Mesenchymal stem cell (in vitro differentiated cells and primary cell): ENCODE results near the gene HSDL1.

Experiments
- DNase-seq: peaks from one replicate; pipeline ENCODE4 v3.0.0-alpha.2; 2013
- H2AFZ ChIP-seq: one replicate; pipeline ENCODE4 v1.6.1; 2013; ENCODE audit warnings: low read depth, mild to moderate bottlenecking, control low read depth, inconsistent platforms, low read length, moderate library complexity
- H2AK5ac ChIP-seq: 2 replicates; pipeline ENCODE4 v1.6.1; 2013; ENCODE audit warnings: low read length, moderate library complexity, mild to moderate bottlenecking, inconsistent platforms; ENCODE audit not compliant: severe bottlenecking
- H2BK120ac ChIP-seq: one replicate; pipeline ENCODE4 v1.6.1; 2013; ENCODE audit warnings: low read depth, mild to moderate bottlenecking, inconsistent platforms, low read length, moderate library complexity
- H2BK12ac ChIP-seq, 2 experiments: one replicate each; pipeline ENCODE4 v1.6.1; 2013; ENCODE audit warnings: inconsistent platforms in 2 of 2, low read length in 2 of 2, mild to moderate bottlenecking in 2 of 2, moderate library complexity in 2 of 2, control low read depth in 1 of 2
- H2BK15ac ChIP-seq: one replicate; pipeline ENCODE4 v1.6.1; 2013; ENCODE audit warnings: mild to moderate bottlenecking, low read depth, inconsistent platforms; ENCODE audit not compliant: poor library complexity, severe bottlenecking
- H2BK5ac ChIP-seq: 2 replicates; pipeline ENCODE4 v1.6.1; 2013; ENCODE audit warnings: low read depth, mild to moderate bottlenecking, low read length, control low read depth, inconsistent platforms; ENCODE audit not compliant: poor library complexity, severe bottlenecking
- H3K14ac ChIP-seq, 2 experiments: one replicate each; pipeline ENCODE4 v1.6.1; 2013; ENCODE audit warnings: inconsistent platforms in 2 of 2, low read length in 2 of 2, control low read depth in 1 of 2, mild to moderate bottlenecking in 1 of 2, moderate library complexity in 1 of 2
- H3K18ac ChIP-seq, 2 experiments: one replicate each; pipeline ENCODE4 v1.6.1; 2013; ENCODE audit warnings: inconsistent platforms in 2 of 2, low read length in 2 of 2, control low read depth in 1 of 2, low read depth in 1 of 2, mild to moderate bottlenecking in 1 of 2
- H3K23ac ChIP-seq, 2 experiments: one replicate each; pipeline ENCODE4 v1.6.1; 2013; ENCODE audit warnings: inconsistent platforms in 2 of 2, low read length in 2 of 2, mild to moderate bottlenecking in 2 of 2, moderate library complexity in 2 of 2, control low read depth in 1 of 2
- H3K27ac ChIP-seq: 2 replicates; pipeline ENCODE4 v1.5.1; 2013; ENCODE audit warnings: mild to moderate bottlenecking, moderate library complexity, low read length, control low read depth, inconsistent platforms; ENCODE audit not compliant: poor library complexity, severe bottlenecking
- H3K27me3 ChIP-seq, 2 experiments: 2 replicates each; pipeline versions ENCODE4 v1.6.1 to v1.7.0; 2013; ENCODE audit warnings: low read length in 2 of 2, mild to moderate bottlenecking in 2 of 2, moderate library complexity in 2 of 2, control low read depth in 1 of 2, inconsistent platforms in 1 of 2; ENCODE audit not compliant: control insufficient read depth in 1 of 2, insufficient read depth in 1 of 2
- H3K36me3 ChIP-seq, 2 experiments: 2 replicates each; pipeline versions ENCODE4 v1.6.1 to v1.7.0; 2013; ENCODE audit warnings: low read length in 2 of 2, control low read depth in 1 of 2, inconsistent platforms in 1 of 2, low read depth in 1 of 2, mild to moderate bottlenecking in 1 of 2; ENCODE audit not compliant: insufficient read depth in 2 of 2, control insufficient read depth in 1 of 2
- H3K4ac ChIP-seq, 2 experiments: one replicate each; pipeline ENCODE4 v1.6.1; 2013; ENCODE audit warnings: inconsistent platforms in 2 of 2, low read length in 2 of 2, mild to moderate bottlenecking in 2 of 2, moderate library complexity in 2 of 2, control low read depth in 1 of 2, low read depth in 1 of 2
- H3K4me1 ChIP-seq: 2 replicates; pipeline ENCODE4 v1.6.1; 2013; ENCODE audit warnings: low read depth, low read length, control low read depth; ENCODE audit not compliant: control insufficient read depth, insufficient read depth
- H3K4me2 ChIP-seq: 2 replicates; pipeline ENCODE4 v1.6.1; 2013; ENCODE audit warnings: low read length, mild to moderate bottlenecking, inconsistent platforms; ENCODE audit not compliant: poor library complexity, severe bottlenecking
- H3K4me3 ChIP-seq, 2 experiments: 2 replicates each; pipeline versions ENCODE4 v1.5.1 to v1.7.0; 2013; ENCODE audit warnings: low read length in 2 of 2, mild to moderate bottlenecking in 2 of 2, control low read depth in 1 of 2, low read depth in 1 of 2; ENCODE audit not compliant: insufficient read depth in 1 of 2
- H3K79me1 ChIP-seq: replicated peaks from 2 replicates; pipeline ENCODE4 v1.6.1; 2013; ENCODE audit warnings: mild to moderate bottlenecking, control low read depth, low read length, inconsistent platforms; ENCODE audit not compliant: poor library complexity, severe bottlenecking
- H3K9ac ChIP-seq: 2 replicates; pipeline ENCODE4 v1.7.0; 2013; ENCODE audit warnings: mild to moderate bottlenecking, low read length, moderate library complexity
- H3K9me3 ChIP-seq: 2 replicates; pipeline ENCODE4 v1.7.0; 2013; ENCODE audit warnings: mild to moderate bottlenecking, low read length; ENCODE audit not compliant: control insufficient read depth
- H4K8ac ChIP-seq: one replicate; pipeline ENCODE4 v1.6.1; 2013; ENCODE audit warnings: inconsistent platforms, mild to moderate bottlenecking, low read length, moderate library complexity
- H4K91ac ChIP-seq: one replicate; pipeline ENCODE4 v1.6.1; 2013; ENCODE audit warnings: mild to moderate bottlenecking, low read length, inconsistent platforms
- WGBS: methylation state at CpG from one replicate; pipeline ENCODE4 v1.1.7; 2013; ENCODE audit warnings: mixed read lengths; 5-methylcytosine and 5-hydroxymethylcytosine counted together

Gene HSDL1

DNA sequence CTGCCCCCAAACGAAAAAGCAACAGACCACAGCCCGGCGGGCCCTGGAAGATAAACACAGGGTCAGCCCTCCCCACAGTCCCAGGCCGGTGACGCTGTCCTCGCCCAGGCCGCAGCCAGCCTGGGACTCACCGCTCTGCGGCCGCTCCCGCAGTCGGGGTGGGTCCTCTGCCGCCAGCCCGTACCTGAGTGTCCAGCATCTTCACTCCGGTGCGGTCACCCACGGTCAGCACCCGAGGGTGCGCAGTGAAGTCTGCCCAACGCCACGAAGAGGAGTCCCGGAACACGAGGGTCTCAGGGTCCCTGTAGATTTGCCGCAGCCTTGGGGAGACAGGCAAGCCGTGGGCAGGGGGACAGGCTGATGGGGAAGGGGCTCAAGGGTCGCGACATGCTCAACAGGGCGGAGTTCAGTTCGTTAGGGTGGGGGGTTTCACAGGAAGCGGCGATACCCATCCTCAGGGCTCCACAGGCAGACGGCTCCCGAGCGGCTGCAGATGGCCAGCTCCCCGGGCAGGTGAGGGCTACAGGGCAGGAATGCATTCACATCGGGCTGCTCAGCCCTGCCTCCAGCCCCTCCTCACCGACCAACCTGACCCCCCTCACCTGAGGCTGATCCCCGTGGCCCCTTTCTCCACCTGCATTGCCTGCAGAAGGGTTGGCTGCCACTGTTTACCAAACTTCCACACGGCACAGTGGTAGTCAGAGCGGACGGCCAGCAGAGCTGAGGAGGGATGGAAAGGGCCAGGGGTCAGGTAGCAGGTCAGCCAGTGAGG lies 36.4 kb upstream of the HSDL1 start:
- Histone ChIP-seq H2BK5ac (no peak overlapping the region), H3K18ac (no peak overlapping the region), H2BK12ac (no peak overlapping the region), H2AK5ac (no peak overlapping the region), H3K27me3 (no peaks in the 10 kb centered on the region), H2AFZ (no peak overlapping the region), H2BK15ac (no peak overlapping the region), H4K91ac (no peak overlapping the region), H3K9me3 (no peaks in the 10 kb centered on the region), H3K14ac (no peak overlapping the region), H3K9ac (no peak overlapping the region), H3K4ac (no peak overlapping the region), H3K23ac (no peak overlapping the region), H3K4me2 (no peak overlapping the region), H4K8ac (no peak overlapping the region), H2BK120ac (no peak overlapping the region), H3K4me1 (peaks cover 21% of the 10 kb centered on the region), H3K4me3 (no peak overlapping the region), H3K79me1 (peaks cover 44% of the 10 kb centered on the region), H3K36me3 (peaks cover 64 to 74% of the 10 kb centered on the region in 2 experiments), H3K27ac (no peak overlapping the region)
- WGBS = 95% methylated on average over 40 of the region's 41 CpGs
- no peak for DNase-seq

DNA sequence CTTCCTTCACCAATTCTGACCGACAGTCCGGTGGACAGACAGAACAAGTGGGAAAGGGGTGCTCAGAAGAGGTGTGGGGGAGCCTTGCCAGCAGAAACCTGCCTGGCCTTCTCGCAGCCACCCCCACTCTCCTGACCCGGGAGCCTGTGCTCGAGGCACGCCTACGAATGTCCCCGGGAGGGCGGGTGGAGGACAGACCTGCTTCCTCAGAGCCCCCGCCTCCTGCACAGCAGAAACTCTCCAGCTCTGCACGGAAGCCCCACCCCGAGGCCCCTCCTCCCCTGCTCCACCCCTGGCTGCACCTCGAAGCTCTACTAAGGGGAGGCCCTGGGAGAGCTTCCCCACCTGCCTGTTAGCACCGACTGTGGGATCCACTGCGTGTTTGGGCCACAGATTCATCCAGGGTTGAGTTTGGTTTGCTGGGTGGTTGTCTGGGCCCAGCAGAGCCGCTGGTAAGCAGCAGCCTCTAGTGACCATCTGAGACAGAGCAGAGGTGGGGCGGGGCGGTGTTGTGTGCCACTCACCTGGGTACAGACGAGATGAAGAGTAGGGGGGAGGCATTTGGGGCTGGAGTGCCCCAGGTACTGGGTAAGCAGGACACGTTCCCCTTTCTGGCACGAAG lies 35.7 kb upstream of the HSDL1 start:
- no peak overlapping the region for H3K18ac ChIP-seq
- H3K27me3 ChIP-seq = no peaks in the 10 kb centered on the region
- H4K8ac ChIP-seq = no peak overlapping the region
- H3K14ac ChIP-seq = no peak overlapping the region
- peaks cover 41% of the 10 kb centered on the region for H3K79me1 ChIP-seq
- H3K4me2 ChIP-seq = no peak overlapping the region
- H2BK12ac ChIP-seq = no peak overlapping the region
- no peak for DNase-seq
- no peak overlapping the region for H2AFZ ChIP-seq
- no peak overlapping the region for H3K9ac ChIP-seq
- peaks cover 19% of the 10 kb centered on the region for H3K4me1 ChIP-seq
- H2BK5ac ChIP-seq = no peak overlapping the region
- H3K4me3 ChIP-seq = no peak overlapping the region
- H2BK15ac ChIP-seq = no peak overlapping the region
- H3K36me3 ChIP-seq = peaks cover 64 to 74% of the 10 kb centered on the region in 2 experiments
- no peak overlapping the region for H2AK5ac ChIP-seq
- no peak overlapping the region for H3K27ac ChIP-seq
- no peak overlapping the region for H4K91ac ChIP-seq
- no peak overlapping the region for H3K23ac ChIP-seq
- no peaks in the 10 kb centered on the region for H3K9me3 ChIP-seq
- no peak overlapping the region for H2BK120ac ChIP-seq
- 95% methylated on average over 19 of the region's 21 CpGs for WGBS
- H3K4ac ChIP-seq = no peak overlapping the region

DNA sequence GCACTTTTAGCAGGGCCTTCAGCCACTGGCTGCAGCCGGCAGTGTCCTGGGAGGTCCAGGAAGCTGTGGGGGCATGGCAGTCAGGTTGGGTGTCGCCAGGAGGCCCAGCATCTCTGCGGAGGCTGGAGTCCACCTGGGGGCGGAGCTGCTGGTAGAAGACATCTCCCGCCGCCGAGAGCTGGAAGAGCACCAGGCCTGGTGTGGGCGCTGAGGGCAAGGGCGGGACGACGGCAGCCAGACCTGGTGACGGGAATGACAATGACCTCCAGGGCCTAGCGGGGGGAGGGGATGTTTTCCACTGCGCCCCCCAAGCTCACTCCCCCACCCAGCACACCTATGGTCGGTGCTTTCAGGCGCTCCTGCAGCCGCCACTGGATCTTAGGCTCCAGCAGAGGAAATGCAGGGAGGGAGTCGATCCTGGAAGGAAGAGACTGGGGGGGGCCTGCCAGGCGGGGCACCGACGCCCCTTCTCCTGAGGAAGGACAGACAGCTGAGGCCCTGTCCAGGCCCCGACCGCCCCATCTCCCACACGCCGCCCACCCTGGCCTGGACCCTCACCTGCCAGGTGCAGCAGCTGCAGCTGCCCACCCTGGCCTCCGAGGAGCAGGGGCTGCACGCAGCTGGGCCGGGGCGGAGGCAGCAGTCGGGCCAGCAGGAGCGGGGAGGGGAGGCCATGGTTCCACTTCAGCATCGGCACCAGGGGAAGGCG lies 34.8 kb upstream of the HSDL1 start:
- WGBS = 93% methylated on average over 26 of the region's 33 CpGs
- H2AK5ac ChIP-seq = no peak overlapping the region

More for the DNA sequence above, 34.8 kb upstream of the HSDL1 start:
- no peak overlapping the region for H4K8ac ChIP-seq
- H3K18ac ChIP-seq = no peak overlapping the region
- H2AFZ ChIP-seq = no peak overlapping the region
- no peak overlapping the region for H3K14ac ChIP-seq
- H3K36me3 ChIP-seq = peaks cover 59 to 68% of the 10 kb centered on the region in 2 experiments
- H4K91ac ChIP-seq = no peak overlapping the region
- no peak overlapping the region for H2BK12ac ChIP-seq
- no peak overlapping the region for H3K9ac ChIP-seq
- H3K23ac ChIP-seq = no peak overlapping the region
- no peak overlapping the region for H3K27ac ChIP-seq
- no peak overlapping the region for H3K4ac ChIP-seq
- H2BK5ac ChIP-seq = no peak overlapping the region
- H3K4me2 ChIP-seq = no peak overlapping the region
- H2BK120ac ChIP-seq = no peak overlapping the region
- H3K4me3 ChIP-seq = no peak overlapping the region
- H2BK15ac ChIP-seq = no peak overlapping the region
- H3K79me1 ChIP-seq = peaks cover 39% of the 10 kb centered on the region
- H3K9me3 ChIP-seq = no peaks in the 10 kb centered on the region
- no peaks in the 10 kb centered on the region for H3K27me3 ChIP-seq
- no peak for DNase-seq
- peaks cover 21% of the 10 kb centered on the region for H3K4me1 ChIP-seq
